H1 (cell line): ENCODE measurements around the gene POFUT2. TPM values are rescaled to one million over a fixed set of nuclear protein-coding genes. Genes with fewer than 3 reads are reported as not detected.

Source experiments
- ASH2L ChIP-seq: fragments of 200-600, 300-600 bp; sonication (generic); IDR thresholded peaks from one replicate; pipeline ENCODE4 v1.7.1; 2017; ENCODE audit warnings: low read length
- BCL11A ChIP-seq, 2 experiments: IDR thresholded peaks; one replicate each; pipeline ENCODE4 v1.6.1; 2011; ENCODE audit warnings: low read depth in 2 of 2, low read length in 2 of 2, mild to moderate bottlenecking in 2 of 2
- CTBP2 ChIP-seq: IDR thresholded peaks from 2 replicates; pipeline ENCODE4 v1.7.0; 2011; ENCODE audit warnings: borderline replicate concordance, mild to moderate bottlenecking, moderate library complexity, mixed read lengths, low read length; ENCODE audit not compliant: insufficient read depth, insufficient read length
- GABPA ChIP-seq: IDR thresholded peaks from 2 replicates; pipeline ENCODE4 v1.6.1; 2011; ENCODE audit warnings: mild to moderate bottlenecking, low read length, moderate library complexity, borderline replicate concordance; ENCODE audit not compliant: insufficient read depth
- PHF8 ChIP-seq: fragments of 200-600 bp; sonication (generic); conservative IDR thresholded peaks from 2 replicates; pipeline ENCODE4 v1.7.1; 2012; ENCODE audit warnings: low read depth, mild to moderate bottlenecking, inconsistent platforms, low read length, moderate library complexity
- RFX5 ChIP-seq: IDR thresholded peaks from 2 replicates; pipeline ENCODE4 v1.6.1; 2011; ENCODE audit warnings: low read depth, low read length, improper control_type of control experiment, borderline replicate concordance
- SIRT6 ChIP-seq: IDR thresholded peaks from one replicate; pipeline ENCODE4 v1.7.1; 2012; ENCODE audit warnings: low read length, inconsistent platforms
- SP2 ChIP-seq: IDR thresholded peaks from 2 replicates; pipeline ENCODE4 v1.6.1; 2012; ENCODE audit warnings: mild to moderate bottlenecking, low read length, inconsistent platforms
- SP4 ChIP-seq: IDR thresholded peaks from 2 replicates; pipeline ENCODE4 v1.6.1; 2012; ENCODE audit warnings: low read length, inconsistent platforms
- TCF12 ChIP-seq: IDR thresholded peaks from 2 replicates; pipeline ENCODE4 v1.6.1; 2011; ENCODE audit warnings: low read depth, mild to moderate bottlenecking, low read length
- TEAD4 ChIP-seq: IDR thresholded peaks from 2 replicates; pipeline ENCODE4 v1.6.1; 2012; ENCODE audit warnings: low read depth, low read length, inconsistent platforms, mixed read lengths
- polyA plus RNA-seq, 7 experiments: library from polyadenylated mRNA; depleted of rRNA in 3 of 7; stranded (reverse) in 5 of 7; unstranded in 2 of 7; fragments of >200 nt in 5 of 7; fragments of 200-250 nt in 2 of 7; gene quantifications; 1 replicate in 5 of 7; 2 replicates in 1 of 7; 4 replicates in 1 of 7; pipeline versions ENCODE4 v1.2.1 to v1.2.3, GENCODE V29; 2011 to 2013; ENCODE audit warnings: missing spikeins in 2 of 7, mixed read lengths in 2 of 7
- total RNA-seq: library from RNA; stranded (reverse); fragmentation: NEBNext Ultra II Directional; extraction: Animal tissue kit (Norgen Biotek cat#: 25700); gene quantifications from 2 replicates; pipeline ENCODE4 v1.2.1, GENCODE V29; 2021
- TF ChIP-seq, protein P1 (sequence below): fragments of 300-600 bp; sonication (generic); IDR thresholded peaks from 2 replicates; pipeline ENCODE4 v1.7.1; 2012; ENCODE audit warnings: low read length, moderate library complexity, mild to moderate bottlenecking, inconsistent platforms; ENCODE audit not compliant: insufficient replicate concordance

POFUT2 gene
- total and polyA plus RNA-seq, 2 of the 8 experiments (the other 6 are each of a cell fraction or from before 2014, with no cell fraction given) = 13.7 to 32.1 TPM

DNA sequence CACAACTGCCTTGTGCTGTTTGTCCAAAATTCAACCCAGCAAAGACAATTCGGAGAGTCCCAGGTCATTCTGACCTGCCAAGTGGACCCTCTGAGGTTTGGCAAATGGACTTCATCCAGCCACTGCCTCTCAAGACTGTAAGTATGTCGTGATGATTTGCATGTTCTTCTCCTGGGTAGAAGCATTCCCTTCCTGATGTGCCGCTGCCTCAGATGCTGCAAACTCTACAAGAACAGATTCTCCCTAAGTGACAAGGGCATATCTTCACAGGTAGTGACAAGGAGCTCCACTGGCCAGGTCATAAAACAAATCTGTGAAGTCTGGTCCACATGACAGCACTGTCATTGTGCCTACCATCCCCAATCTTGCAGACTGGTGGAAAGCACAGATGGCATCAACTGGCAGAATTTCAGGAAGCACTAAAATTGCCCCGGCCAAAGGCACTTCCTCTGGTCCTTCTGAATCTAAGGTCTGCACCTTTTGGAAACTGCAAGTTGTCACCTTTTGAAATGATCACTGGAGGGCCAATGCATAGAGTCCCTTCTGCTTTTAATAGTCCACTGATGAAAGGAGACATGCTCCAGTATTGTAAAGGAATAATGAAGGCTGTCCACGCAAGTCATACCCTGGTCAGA, 27.4 kb downstream of the POFUT2 start (continued):
- TF ChIP-seq, protein P1, sequence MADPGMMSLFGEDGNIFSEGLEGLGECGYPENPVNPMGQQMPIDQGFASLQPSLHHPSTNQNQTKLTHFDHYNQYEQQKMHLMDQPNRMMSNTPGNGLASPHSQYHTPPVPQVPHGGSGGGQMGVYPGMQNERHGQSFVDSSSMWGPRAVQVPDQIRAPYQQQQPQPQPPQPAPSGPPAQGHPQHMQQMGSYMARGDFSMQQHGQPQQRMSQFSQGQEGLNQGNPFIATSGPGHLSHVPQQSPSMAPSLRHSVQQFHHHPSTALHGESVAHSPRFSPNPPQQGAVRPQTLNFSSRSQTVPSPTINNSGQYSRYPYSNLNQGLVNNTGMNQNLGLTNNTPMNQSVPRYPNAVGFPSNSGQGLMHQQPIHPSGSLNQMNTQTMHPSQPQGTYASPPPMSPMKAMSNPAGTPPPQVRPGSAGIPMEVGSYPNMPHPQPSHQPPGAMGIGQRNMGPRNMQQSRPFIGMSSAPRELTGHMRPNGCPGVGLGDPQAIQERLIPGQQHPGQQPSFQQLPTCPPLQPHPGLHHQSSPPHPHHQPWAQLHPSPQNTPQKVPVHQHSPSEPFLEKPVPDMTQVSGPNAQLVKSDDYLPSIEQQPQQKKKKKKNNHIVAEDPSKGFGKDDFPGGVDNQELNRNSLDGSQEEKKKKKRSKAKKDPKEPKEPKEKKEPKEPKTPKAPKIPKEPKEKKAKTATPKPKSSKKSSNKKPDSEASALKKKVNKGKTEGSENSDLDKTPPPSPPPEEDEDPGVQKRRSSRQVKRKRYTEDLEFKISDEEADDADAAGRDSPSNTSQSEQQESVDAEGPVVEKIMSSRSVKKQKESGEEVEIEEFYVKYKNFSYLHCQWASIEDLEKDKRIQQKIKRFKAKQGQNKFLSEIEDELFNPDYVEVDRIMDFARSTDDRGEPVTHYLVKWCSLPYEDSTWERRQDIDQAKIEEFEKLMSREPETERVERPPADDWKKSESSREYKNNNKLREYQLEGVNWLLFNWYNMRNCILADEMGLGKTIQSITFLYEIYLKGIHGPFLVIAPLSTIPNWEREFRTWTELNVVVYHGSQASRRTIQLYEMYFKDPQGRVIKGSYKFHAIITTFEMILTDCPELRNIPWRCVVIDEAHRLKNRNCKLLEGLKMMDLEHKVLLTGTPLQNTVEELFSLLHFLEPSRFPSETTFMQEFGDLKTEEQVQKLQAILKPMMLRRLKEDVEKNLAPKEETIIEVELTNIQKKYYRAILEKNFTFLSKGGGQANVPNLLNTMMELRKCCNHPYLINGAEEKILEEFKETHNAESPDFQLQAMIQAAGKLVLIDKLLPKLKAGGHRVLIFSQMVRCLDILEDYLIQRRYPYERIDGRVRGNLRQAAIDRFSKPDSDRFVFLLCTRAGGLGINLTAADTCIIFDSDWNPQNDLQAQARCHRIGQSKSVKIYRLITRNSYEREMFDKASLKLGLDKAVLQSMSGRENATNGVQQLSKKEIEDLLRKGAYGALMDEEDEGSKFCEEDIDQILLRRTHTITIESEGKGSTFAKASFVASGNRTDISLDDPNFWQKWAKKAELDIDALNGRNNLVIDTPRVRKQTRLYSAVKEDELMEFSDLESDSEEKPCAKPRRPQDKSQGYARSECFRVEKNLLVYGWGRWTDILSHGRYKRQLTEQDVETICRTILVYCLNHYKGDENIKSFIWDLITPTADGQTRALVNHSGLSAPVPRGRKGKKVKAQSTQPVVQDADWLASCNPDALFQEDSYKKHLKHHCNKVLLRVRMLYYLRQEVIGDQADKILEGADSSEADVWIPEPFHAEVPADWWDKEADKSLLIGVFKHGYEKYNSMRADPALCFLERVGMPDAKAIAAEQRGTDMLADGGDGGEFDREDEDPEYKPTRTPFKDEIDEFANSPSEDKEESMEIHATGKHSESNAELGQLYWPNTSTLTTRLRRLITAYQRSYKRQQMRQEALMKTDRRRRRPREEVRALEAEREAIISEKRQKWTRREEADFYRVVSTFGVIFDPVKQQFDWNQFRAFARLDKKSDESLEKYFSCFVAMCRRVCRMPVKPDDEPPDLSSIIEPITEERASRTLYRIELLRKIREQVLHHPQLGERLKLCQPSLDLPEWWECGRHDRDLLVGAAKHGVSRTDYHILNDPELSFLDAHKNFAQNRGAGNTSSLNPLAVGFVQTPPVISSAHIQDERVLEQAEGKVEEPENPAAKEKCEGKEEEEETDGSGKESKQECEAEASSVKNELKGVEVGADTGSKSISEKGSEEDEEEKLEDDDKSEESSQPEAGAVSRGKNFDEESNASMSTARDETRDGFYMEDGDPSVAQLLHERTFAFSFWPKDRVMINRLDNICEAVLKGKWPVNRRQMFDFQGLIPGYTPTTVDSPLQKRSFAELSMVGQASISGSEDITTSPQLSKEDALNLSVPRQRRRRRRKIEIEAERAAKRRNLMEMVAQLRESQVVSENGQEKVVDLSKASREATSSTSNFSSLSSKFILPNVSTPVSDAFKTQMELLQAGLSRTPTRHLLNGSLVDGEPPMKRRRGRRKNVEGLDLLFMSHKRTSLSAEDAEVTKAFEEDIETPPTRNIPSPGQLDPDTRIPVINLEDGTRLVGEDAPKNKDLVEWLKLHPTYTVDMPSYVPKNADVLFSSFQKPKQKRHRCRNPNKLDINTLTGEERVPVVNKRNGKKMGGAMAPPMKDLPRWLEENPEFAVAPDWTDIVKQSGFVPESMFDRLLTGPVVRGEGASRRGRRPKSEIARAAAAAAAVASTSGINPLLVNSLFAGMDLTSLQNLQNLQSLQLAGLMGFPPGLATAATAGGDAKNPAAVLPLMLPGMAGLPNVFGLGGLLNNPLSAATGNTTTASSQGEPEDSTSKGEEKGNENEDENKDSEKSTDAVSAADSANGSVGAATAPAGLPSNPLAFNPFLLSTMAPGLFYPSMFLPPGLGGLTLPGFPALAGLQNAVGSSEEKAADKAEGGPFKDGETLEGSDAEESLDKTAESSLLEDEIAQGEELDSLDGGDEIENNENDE = no peak
- TF ChIP-seq SP4 = no peak
- no peak for TF ChIP-seq BCL11A (IDR thresholded peaks at IDR 0.05; ENCODE audit: low read depth in 2 of 2, low read length in 2 of 2)
- no peak for TF ChIP-seq TCF12
- no peak for TF ChIP-seq GABPA
- TF ChIP-seq ASH2L = no peak
- TF ChIP-seq CTBP2 = no peak
- TF ChIP-seq SP2 = no peak
- no peak for TF ChIP-seq SIRT6
- TF ChIP-seq PHF8 = no peak
- no peak for TF ChIP-seq RFX5
- TF ChIP-seq TEAD4 = no peak
